ENCODE data around the gene GLUD1. TPM values are rescaled to one million over a fixed set of nuclear protein-coding genes. Genes with fewer than 3 reads are reported as not detected.

GLUD1 gene
- total and polyA plus RNA-seq, 5 donors from 2014 or later = 122 to 157 (median 125) TPM

DNA sequence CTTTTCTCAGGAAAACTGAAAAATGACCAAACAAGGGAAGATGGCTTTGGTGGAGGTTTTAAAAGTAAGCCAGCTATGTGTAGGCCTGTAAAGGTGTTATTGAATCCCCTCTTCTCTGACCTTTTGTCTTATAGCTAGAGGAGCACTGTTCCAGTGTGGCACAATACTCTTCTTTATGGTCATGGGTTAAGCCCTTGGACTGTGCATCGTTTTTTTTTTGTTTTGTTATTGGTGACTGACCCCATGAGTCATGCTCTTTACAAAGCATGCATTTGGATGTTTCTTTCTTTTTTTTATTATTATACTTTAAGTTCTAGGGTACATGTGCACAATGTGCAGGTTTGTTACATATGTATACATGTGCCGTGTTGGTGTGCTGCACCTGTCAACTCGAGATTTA is 94.2 kb downstream of the GLUD1 start:
- Histone ChIP-seq H3K4me3 (ENCODE audit: low read depth, low read length) (no peak overlapping the region), H3K27me3 (ENCODE audit: control insufficient read depth, insufficient read depth, low read length) (no peaks in the 10 kb centered on the region), H3K27ac (ENCODE audit: insufficient read depth, low read length, poor library complexity, severe bottlenecking) (no peak overlapping the region), H3K36me3 (ENCODE audit: control insufficient read depth, insufficient read depth, low read length) (no peaks in the 10 kb centered on the region), H3K4me1 (ENCODE audit: control insufficient read depth, insufficient read depth, low read length, poor library complexity, severe bottlenecking) (no peaks in the 10 kb centered on the region), H3K9me3 (ENCODE audit: control insufficient read depth in 2 of 2, low read length in 2 of 2) (no peaks in the 10 kb centered on the region)
- no peak overlapping the region for H3K27ac Mint-ChIP-seq
- DNase-seq = no peak
- no peaks in the 10 kb centered on the region for H3K9me3 Mint-ChIP-seq
- H3K27me3 Mint-ChIP-seq = peaks cover 13% of the 10 kb centered on the region
- H3K4me3 Mint-ChIP-seq = no peak overlapping the region
- H3K4me1 Mint-ChIP-seq = no peaks in the 10 kb centered on the region
- no peak for ATAC-seq (ENCODE audit: low read depth in 2 of 2)
- H3K36me3 Mint-ChIP-seq = no peaks in the 10 kb centered on the region

Other genes starting within 250 kb of the GLUD1 start
- 0.17 TPM for gene MMRN2, start 137.2 kb downstream of the GLUD1 start, total RNA-seq
- 1 to 10 TPM in 1 of 4 donors, under 1 TPM in 2, not detected in 1; 0.31 to 1.2 (median 0.36) TPM for gene MMRN2, start 137.2 kb downstream of the GLUD1 start, polyA plus RNA-seq
- gene SNCG, start 136.2 kb downstream of the GLUD1 start, total RNA-seq = not detected
- gene SNCG, start 136.2 kb downstream of the GLUD1 start, polyA plus RNA-seq = not detected
- gene ADIRF, start 126.4 kb downstream of the GLUD1 start, total RNA-seq = not detected
- gene ADIRF, start 126.4 kb downstream of the GLUD1 start, polyA plus RNA-seq = under 1 TPM in 2 of 4 donors, not detected in 2; 0.42 to 0.65 TPM
- not detected for gene FAM25A, start 74.5 kb downstream of the GLUD1 start, total RNA-seq
- gene FAM25A, start 74.5 kb downstream of the GLUD1 start, polyA plus RNA-seq = not detected
- gene SHLD2, start 363 bp upstream of the GLUD1 start, total RNA-seq = 30.5 TPM
- 10 to 100 TPM; 20.9 to 32.8 (median 22.8) TPM for gene SHLD2, start 363 bp upstream of the GLUD1 start, polyA plus RNA-seq
- gene NUTM2A, start 130.6 kb upstream of the GLUD1 start, total RNA-seq = 0.86 TPM
- gene NUTM2A, start 130.6 kb upstream of the GLUD1 start, polyA plus RNA-seq = under 1 TPM in 2 of 4 donors, not detected in 2; 0.05 to 0.15 TPM